ENCODE results near the gene ACACB. TPM values are rescaled to one million over a fixed set of nuclear protein-coding genes. Genes with fewer than 3 reads are reported as not detected.

ACACB gene
- polyA plus RNA-seq, 10 donors = 4.6 to 13.3 (median 7.9) TPM

- DNase-seq = no peak
Observed at GRCh38 chr12:109299849-109300248, 183.5 kb downstream of the ACACB start.

- DNase-seq = no peak
Observed at GRCh38 chr12:109301643-109302168, 185.3 kb downstream of the ACACB start.

DNA sequence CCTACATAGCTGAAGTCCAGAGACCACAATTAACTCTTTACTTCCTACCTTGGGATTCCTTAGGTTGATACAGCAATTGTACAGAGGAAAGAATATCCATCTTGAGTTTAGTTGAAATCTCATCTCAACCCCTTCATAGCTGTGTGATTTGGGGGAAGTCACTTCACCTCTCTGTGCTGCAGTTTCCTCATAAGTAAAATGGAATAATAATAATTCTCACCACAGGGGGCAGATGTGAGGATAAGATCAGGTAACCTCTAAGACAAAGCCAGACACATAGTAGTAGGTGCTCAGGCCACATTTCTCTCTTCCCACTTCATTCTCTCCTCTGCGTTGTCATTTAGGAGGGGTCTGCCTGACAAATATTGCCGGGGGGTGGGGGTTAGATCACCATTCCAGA, 186.0 kb downstream of the ACACB start:
- DNase-seq = no peak

GRCh38 chr12:109302770-109303169, 186.4 kb downstream of the ACACB start:
- no peak for DNase-seq

DNA sequence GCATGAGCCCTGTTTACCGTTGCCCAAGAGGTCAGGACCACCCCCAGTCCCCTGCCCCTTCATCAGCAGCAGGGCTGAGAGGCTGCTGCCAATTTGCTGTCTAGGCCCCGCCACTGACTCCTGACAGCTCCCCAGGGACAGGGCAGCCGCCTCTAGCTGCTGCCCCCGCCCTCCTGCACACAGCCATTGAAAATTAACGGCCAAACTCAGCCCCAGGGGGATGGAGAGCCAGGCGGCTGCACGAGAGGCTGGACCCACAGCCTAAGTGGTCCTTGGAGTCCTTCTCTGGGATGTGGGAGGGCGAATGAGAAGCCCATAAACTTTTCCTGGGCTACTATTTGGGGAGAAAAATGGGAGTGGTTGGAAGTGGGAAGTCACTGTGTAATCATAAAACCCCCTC, 188.1 kb downstream of the ACACB start:
- no peak for DNase-seq

- DNase-seq = no peak
Observed at GRCh38 chr12:109305547-109305946, 189.2 kb downstream of the ACACB start.

- DNase-seq = no peak
Observed at GRCh38 chr12:109307051-109307450, 190.7 kb downstream of the ACACB start.

DNA sequence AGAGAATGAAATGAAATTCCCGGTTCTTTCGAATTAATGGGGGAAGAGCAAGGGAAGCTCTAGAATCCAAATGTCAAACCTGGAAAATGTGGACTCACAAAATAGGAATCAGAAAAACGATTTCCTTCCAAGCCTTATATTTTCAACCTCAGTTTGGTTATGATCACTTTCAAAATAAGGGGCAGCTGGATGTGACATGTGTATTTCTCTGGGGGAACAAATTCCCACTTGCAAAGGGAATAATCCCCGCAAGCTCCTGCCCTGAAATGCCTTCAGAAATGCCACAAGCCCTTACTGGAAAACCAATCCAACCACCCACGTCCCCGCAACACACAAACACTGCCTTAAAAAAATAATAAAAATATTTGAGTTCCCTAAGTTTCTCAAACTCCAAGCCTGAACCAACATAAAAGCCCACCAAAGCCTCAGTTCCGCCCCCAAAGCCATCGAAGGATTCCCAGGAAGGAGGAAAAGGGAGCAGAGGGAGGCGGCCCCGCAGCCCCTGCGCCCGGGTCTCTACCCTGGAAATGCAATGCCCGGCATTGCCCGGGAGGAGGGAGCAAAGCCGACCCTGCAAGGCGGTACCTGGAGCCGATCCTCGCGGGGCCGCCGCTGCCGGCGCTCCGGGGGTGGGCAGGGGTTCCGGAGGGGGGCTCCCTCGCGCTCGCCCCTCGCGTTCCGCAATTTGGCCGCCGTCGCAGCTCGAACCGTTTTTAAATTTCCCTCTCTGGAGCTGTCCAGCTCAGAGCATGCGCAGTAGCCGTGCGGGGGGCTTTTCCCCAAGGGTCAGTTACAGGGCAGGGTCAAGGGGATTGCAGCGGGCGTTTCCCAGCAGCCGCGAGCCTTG, 192.4 kb downstream of the ACACB start, which contains the start of gene FOXN4:
Gene FOXN4 (minus strand): TSS at position 751 of the 847 bp plus-strand sequence. CDS start 963 bp downstream, outside the sequence.
- DNase-seq = no peak

DNA sequence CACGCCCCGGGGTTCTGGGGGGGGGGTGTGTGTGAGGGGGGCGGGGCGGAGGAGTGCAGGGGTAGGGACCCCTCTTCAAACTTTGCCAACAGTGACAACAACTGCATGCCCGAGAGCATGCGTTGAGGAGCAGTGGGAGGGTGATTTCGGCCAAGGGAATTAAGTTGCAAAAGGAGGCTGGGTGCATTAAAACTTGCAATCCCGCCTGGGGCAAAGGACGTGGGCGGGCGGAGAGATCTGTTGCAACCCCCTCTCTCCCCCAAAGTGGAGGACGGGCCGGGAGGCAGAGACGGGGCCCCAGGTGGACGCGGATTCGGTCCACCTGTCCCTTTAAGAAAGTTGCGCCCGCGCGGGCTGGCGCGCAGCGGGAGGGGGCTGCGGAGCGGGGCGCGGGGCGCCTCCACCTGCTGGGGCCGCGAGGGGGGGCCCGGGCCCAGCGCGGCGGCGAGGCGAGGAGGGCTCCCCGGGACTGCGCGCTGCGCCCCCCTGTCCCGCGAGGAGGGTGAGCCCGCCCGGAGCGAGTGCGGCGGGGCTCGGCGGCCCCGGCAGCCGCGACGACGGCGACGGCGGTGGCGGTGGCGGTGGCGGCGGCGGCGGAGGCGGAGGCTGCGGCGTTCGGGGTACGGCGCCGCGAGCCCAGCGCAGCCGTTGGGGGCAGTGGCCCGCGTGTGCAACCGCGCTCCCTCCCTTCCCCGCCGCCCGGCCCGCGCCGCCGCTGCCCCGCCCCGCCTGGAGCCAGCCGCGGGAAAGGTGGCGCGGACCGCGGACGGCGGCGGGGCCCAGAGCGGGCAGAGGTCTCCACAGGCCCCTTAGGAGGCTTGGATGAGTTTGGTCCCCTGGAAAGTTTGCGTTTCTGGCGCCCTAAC, 193.2 kb downstream of the ACACB start:
- no peak for DNase-seq

- peak in 1 of 3 donors; percentile 49 for DNase-seq
Observed at GRCh38 chr12:109310247-109311125, 194.1 kb downstream of the ACACB start.

Other genes starting within 250 kb of the ACACB start
- under 1 TPM in 7 of 10 donors, not detected in 3; 0.08 to 0.96 (median 0.16) TPM for gene DAO, start 236.5 kb upstream of the ACACB start, polyA plus RNA-seq (ENCODE audit: insufficient read length in 10 of 10)
- under 1 TPM; 0.09 to 0.60 (median 0.24) TPM for gene SVOP, start 95.5 kb upstream of the ACACB start, polyA plus RNA-seq (ENCODE audit: insufficient read length in 10 of 10)
- gene USP30, start 64.0 kb upstream of the ACACB start, polyA plus RNA-seq (ENCODE audit: insufficient read length in 10 of 10) = 10 to 100 TPM; 10.2 to 17.3 (median 13.2) TPM
- gene ALKBH2, start 23.1 kb upstream of the ACACB start, polyA plus RNA-seq (ENCODE audit: insufficient read length in 10 of 10) = 10 to 100 TPM; 18.8 to 24.5 (median 20.8) TPM
- 10 to 100 TPM; 19.5 to 32.3 (median 23.9) TPM for gene UNG, start 19.0 kb upstream of the ACACB start, polyA plus RNA-seq (ENCODE audit: insufficient read length in 10 of 10)
- gene FOXN4, start 192.7 kb downstream of the ACACB start, polyA plus RNA-seq (ENCODE audit: insufficient read length in 10 of 10) = under 1 TPM in 7 of 10 donors, not detected in 3; 0.07 to 0.24 (median 0.12) TPM
- gene MYO1H, start 231.3 kb downstream of the ACACB start, polyA plus RNA-seq (ENCODE audit: insufficient read length in 10 of 10) = under 1 TPM in 6 of 10 donors, not detected in 4; 0.11 to 0.48 (median 0.27) TPM

All from muscle of back (tissue), 11 donors.